ENCODE measurements around the gene LIN28A.
A peak's percentile ranks its signal among the peaks of the same experiment; 100 is the strongest.
"Not testable (repeated sequence)": the region's sequence is repeated elsewhere in the genome, so short reads cannot be mapped to it uniquely, and the experiment has no call there.

The LIN28A gene, protein sequence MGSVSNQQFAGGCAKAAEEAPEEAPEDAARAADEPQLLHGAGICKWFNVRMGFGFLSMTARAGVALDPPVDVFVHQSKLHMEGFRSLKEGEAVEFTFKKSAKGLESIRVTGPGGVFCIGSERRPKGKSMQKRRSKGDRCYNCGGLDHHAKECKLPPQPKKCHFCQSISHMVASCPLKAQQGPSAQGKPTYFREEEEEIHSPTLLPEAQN

DNA sequence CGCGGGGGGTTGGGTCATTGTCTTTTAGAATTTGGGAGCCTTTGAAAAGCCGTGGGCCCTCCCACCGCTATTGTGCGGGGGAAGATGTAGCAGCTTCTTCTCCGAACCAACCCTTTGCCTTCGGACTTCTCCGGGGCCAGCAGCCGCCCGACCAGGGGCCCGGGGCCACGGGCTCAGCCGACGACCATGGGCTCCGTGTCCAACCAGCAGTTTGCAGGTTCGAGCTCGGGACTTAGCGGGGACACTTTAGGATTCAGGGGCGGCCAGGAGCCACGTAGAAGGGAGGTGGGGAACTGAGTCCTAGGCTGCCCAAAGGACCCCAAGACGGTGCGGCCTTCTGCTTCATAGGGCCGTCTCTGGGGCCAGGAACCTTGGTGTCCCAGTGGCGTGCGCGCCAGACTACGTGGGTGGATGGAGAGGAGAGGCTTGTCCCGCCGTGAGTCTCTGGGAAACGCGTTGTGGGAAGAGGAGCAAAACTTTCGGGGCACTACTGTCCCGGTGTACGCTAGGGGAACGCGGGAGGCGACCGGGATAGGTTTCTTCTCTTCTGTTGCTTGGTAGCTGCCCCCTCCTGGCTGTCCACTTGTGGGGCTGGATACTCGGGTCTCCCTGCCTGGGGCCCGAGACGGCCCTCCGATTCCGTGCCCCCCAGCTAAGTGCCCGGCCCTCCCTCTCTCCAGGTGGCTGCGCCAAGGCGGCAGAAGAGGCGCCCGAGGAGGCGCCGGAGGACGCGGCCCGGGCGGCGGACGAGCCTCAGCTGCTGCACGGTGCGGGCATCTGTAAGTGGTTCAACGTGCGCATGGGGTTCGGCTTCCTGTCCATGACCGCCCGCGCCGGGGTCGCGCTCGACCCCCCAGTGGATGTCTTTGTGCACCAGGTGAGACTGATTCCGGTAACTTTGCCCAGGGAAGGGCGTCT lies at the start of gene LIN28A:
Gene LIN28A (plus strand): TSS at position 112 of the 918 bp plus-strand sequence. CDS start 75 bp downstream, at position 187.
- no peak for DNase-seq

DNA sequence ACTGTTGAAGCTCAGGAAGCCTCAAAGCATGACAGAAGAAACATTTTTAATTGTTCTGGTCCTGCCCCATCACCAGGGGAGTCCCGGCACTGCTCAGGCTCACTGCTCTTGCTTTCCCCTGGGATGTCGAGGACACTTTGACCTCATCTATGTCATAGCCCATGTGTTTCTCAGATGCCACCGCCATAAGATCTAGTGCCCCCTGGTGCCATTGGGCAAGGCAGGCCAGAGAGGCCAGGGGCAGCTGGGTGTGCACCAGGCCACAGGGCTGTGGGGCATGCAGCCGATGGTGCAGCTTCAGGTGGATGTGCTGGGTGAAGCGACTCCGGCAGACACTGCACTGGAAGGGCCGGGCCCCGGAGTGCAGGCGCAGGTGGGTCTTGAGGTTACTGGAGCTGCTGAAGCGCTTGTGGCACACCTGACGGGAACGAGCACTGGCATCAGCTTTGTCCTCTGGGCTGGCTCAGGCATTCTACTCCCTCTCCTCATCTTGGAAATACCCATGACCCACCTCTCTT lies 49.0 kb upstream of the LIN28A start:
- DNase-seq = no peak

DNA sequence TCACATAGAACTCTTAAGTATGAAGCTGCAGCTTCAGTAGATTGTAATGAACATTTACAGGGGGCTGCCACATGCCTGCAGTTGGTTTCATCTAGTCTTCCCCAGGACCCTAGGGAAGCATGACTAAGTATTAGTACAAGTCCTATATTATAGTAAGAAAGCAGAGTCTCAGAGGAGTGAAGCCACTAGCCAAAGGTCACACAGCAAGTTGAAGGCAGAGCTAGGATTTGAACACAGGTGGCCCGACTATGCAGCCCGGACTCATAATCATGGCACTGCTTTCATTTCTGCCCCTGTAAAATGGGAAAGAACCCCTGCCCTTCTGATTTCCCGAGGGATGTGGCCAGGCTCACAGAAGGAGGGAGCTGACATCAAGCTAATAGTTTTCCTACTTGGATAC lies 48.3 kb upstream of the LIN28A start:
- no peak for DNase-seq

DNA sequence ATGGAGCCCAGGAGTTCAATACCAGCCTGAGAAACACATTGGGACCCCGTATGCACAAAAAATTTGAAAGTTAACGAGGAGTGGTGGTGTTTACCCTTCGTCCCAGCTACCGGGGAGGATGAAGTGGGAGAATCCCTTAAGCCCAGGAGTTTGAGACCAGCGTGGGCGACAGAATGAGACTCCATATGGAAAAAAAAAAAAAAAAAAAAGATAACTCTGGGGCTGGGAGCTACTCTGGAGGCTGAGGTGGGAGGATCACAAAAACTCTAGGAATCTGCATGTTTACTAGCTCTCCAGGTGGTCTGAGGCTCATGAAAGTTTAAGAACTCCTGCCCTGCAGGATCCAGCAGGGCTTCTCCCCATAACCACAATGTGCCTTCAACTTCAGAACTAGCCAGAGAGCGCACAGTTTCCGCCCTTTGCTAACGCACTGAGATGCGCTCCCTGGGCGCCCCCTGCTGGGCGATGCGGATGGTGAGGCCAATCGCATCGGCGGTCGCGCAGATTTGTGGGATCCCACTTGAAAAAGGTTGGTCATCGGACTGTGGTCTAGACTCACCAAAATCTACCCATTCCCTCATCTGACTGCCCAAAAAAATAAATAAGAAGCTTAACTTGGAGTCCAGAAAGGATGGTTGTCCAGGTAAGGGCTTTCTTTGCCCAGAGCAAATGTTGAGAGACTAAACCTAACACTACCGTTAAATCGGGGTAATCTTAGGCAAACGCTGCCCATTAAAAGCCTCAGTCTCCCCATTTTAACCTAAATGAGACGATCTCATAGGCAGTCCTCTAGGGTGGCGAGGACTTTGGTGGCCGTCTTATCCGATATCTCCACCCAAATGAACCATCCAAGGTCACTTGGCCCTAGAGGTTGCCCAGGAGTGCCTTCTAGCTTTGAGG lies 46.8 kb upstream of the LIN28A start:
- peak in 1 of 2 experiments; percentile 12 for DNase-seq

DNA sequence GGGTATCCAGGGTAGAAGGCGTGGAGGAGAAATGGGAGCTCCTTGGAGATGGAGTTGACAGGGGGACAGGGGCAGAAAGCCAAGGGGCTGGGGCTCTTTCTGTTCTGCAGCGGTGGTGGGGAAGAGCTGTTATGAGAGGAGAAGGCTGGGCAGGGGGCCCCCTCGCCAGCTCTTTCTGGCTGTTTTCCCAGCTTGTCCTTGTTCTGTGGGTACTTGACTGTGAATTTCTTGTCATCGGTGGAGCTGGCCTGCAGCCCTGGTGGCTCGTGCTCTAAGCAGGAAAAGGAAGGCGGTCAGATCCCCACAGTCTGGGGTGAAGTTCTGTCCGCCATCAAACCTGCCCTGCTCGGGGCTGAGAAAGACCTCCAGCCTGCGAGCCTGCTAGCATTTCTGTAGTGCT lies 45.7 kb upstream of the LIN28A start:
- no peak for DNase-seq

DNA sequence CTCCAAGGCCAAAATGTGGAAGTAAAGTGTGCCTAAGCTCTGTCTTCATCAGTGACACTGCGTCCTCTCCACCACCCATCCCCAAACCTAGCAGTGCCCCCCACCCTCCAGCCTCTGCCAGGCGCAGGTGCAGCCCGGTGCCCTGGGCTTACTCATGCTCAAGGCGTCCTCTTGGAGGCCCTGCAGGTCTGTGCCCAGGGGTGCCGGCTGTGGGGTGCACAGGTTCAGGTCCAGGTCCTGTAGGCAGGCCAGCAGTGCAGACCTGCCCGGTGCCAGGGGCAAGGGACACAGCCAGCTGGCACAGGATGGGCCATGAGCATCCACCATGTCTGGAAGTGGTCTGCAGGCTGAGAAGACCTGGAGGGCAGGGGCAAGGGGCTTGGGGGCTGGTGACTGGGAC lies 43.2 kb upstream of the LIN28A start:
- no peak for DNase-seq

DNA sequence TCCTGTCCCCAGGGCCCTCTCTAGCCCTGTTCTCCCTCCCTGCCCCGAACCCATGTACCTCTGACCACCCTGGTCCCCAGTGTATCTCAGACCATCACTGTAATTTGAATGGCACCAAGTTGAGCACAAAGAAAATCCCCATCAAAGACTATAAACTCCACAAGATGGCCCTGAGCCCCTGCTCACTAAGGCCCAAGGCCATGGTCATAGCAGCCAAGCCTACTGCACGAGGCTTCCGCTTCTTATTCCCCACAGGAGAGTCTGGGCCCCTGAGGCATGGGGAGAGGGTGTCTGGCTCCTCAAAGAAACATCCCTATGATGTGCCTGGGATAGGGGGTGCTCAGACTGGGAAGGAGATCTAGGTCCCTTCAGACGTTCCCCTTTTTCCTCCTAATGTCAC lies 42.6 kb upstream of the LIN28A start:
- no peak for DNase-seq

DNA sequence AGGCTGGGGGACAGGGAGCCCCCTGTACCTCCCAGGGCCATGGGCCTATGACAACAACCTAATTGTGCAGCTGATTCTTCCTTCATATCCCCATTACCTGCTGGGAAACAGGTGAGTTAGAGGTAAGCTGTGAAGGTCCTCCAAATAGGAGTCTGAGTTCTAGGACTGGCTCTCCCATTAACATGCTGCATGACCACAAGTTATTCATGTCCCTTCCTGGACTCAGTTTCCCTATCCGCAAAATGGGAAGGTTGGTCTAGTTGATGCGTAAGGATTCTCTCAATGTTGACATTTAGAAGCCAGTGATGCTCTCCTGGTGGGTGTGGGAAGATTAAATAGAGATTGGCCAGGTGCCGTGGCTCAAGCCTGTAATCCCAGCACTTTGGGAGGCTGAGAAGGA lies 42.1 kb upstream of the LIN28A start:
- no peak for DNase-seq

DNA sequence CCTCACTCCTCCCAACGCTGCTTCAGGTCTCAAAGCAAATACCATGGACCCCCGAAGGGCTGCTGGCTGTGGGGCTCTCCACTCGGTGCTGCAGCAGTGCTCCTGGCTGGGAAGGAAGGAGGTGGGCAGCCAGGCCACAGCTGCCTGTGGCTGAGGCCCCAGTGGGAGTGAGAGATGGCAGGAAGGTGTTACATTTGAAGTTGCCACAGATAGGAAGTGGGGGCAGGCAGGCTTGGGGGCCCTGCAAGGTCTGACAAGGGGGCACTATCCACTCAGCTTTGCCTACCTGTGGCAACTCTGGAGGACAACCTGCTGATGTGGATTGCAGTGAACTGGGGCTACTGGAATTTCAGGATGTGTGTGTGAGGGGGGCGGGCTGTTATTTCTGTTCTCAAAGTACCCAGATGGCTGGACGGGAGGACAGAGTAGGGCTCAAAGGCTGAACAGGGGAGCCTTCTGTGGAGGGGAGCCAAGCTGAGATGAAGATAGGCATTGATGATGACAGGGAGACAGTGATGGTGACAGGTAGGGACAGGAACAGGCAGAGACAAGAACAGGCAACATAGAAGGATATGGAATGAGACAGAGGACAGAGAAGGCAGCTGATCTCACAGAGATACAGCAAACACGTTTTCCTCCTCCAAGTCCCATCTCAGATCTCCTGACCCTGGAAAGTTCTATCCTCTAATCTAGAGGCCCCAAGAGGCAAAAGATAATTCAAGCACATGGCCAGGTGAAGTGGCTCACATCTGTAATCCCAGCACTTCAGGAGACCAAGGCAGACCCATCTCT lies 39.8 kb upstream of the LIN28A start:
- DNase-seq = no peak

DNA sequence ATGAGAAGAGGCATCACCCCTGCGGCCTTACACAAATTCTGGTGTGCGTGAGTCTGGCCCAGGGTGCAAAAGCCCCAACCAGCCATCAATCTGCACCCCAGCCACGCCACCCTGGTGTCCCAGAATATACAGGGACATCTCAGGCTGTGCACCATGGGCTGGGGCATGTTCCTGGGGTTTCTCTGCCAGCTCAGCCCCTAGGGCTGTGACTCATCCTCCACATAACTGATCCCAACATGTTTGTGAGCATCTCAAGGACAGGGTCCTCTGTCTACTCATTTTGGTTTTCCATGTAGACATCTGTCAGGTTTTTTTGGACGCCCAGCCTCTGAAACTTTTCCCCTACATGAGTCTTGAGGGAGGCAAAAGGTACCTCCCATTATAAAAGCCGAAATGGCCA lies 38.6 kb upstream of the LIN28A start:
- DNase-seq = no peak

DNA sequence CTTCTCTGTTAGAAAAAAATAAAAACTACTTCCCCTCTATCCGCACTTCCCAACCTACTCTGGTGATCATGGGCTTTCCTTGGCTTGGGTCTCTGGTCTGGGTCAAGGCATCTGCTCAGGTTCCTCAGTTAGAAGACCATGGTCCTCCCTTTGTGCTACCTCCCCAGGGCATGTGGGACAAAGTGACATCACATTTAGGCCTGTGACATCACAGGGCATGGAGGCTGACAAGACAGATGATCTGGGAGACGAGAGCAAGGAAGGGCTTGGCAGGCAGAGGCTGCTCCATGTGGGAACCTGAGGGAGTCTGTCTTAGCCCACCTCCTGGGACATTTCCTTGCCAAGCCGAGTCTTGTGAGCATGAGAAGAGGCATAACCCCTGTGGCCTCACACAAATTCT lies 38.0 kb upstream of the LIN28A start, which contains the start of gene ZNF683:
Gene ZNF683 (minus strand): TSS at position 140 of the 400 bp plus-strand sequence. CDS start 4,179 bp downstream, outside the sequence.
- not testable (repeated sequence) for DNase-seq

DNA sequence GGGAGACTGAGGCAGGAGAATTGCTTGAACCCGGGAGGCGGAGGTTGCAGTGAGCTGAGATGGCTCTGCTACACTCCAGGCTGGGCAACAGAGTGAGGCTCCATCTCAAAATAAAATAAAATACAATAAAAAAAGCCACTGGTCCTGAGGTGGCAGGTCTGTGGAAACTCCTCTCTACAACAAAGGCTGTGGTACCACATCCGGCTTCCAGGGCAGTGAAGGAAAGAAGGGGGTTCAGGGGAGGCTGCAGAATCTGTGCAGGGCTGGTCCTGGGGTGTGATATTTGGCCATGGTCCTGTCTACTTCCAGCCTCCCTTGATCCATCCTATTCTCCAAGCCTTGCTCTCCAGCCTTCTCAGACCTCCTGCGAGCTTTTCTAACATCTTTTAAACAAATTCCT lies 37.3 kb upstream of the LIN28A start:
- DNase-seq = no peak

DNA sequence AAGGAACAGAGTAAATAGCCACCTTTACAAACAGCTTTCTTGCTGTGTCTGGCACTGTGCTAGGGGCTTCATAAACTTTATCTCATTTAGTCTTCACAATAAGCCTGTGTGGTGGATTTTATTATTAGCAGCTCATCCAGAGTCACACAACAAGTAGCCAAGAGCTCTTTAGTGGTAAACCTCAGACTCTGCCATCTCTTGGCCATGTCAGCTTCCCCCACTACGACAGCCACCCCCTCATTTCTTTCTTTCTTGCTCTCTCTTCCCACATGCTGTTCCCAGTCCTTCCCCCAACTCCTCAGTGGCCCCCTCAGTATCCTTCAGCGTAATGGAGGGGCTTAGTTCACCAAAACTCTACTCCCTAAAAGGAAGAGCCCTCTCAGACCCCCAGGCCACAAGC lies 36.8 kb upstream of the LIN28A start:
- DNase-seq = no peak

DNA sequence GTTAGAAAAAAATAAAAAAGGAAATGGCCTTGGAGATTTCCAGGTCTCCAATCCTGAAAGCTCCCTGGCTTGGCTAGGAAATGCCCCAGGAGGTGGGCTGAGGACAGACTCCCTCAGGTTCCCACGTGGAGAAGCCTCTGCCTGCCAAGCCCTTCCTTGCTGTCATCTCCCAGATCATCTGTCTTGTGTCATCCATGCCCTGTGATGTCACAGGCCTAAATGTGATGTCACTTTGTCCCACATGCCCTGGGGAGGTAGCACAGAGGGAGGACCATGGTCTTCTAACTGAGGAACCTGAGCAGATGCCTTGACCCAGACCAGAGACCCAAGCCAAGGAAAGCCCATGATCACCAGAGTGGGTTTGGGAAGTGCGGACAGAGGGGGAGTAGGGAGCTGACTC lies 36.3 kb upstream of the LIN28A start:
- DNase-seq = not testable (repeated sequence)

DNA sequence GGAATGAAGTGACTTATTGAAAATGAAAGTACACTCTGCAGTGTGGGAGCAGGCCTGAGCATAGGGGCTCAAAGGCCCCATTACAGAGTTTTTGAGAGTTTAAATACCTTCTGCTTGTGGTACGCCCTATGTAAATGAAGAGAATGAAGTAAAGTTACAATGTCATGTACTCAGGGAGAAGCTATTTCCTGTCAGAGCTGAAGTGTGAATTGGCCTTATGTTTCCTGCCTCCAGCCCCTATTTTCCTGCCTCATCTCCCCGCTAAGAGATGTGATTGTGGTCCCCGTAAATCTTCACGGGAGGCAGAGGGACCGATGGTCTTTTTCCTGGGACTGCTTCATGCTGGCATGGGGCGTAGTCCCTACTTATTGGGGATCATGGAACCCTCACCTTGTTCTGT lies 35.5 kb upstream of the LIN28A start:
- no peak for DNase-seq

DNA sequence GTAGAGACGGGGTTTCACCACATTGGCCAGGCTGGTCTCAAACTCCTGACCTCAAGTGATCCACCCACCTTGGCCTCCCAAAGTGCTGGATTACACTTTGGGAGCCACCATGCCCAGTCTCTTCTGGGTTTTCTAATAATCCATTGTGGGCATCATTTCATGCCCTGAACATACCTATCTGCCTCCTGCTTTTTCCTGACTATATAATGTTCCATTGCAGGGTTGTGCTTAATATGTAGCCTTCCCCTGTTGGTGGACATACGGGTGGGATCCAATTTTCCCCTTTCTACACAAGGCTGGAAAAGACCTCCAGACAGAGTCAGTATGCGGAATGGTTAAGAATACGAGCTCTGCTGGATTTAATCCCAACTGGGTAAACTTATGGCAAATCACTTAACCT lies 34.6 kb upstream of the LIN28A start:
- DNase-seq = no peak

DNA sequence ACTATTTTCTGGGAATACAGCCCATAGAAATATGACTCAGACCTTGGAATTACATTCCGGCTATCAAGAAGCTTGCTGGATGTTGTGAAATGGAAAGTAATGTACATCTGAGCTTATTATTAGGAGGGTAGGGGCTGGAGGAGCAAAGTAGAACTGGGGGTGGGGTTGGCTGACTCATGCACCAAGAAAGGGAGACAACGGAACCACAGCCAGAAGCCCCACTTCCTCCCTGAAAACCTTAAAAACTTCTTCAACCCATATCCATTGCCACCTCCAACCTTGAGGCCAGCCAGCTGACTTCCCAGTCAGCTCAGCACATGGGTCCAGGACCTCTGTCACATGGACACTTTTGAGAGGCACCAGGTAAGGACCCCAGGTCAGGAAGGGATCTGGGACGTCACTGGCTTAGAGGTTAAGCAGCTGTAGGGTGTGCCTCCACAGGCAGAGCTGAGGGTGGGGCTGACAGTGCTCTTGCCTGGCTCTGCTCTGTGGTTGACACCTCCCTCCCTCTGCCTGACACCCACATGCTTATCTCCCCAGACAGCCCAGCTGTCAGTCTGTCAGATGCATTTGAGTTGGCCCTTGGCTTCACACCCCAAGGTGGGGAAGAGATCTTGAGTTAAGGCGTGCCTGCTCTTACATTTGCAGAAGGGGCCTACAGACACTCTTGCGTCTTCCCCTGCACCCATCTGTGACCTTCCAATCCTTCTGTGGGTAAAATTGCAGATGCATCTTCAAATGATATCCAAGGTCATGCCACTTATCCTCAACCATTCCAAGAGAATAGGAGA lies 32.3 kb upstream of the LIN28A start:
- peak; percentile 21 to 69 for DNase-seq

DNA sequence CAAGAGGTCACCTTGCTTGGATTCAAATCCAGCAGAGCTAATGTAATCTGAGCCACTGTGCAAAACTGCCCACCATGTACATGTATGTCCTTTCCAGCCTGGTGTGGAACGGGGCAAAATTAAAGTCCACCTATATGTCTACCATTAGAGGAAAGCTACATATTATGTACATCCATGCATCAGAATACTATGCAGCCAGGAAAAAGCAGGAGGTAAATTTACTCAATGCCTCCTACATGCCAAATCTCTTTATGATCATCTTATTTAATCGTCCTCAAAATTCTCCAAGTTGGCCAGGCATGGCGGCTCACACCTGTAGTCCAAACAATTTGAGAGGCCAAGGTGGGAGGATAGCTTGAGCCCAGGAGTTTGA lies 31.8 kb upstream of the LIN28A start:
- DNase-seq = no peak

DNA sequence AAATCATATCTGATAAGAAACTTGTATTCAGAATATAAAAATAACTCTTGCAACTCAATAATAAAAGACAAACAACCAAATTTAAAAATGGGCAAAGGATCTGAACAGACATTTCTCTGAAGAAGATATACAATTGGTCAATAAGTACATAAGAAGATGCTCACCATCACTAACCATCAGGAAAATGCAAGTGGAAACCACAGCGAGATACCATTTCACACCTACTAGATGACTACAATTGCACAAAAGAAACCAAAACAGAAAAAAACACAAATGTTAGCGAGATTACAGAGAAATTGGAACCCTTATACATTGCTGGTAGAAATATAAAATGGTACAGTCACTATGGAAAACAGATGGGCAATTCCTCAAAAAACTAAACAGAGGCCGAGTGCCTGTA lies 26.5 kb upstream of the LIN28A start:
- DNase-seq = no peak

DNA sequence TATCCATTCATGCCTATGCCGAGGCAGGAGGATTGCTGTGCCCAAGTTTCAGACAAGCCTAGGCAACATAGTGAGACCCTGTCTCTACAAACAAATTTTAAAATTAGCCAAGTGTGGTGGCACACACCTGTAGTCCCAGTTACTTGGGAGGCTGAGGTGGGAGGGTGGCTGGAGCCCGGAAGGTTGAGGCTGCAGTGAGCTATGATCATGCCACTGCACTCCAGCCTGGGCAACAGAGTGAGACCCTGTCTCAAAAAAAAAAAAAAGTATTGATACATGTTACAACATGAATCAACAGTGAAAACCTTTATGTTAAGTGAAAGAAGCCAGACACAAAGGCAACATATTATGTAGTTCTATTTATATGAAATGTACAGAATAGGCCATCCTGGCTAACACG lies 25.6 kb upstream of the LIN28A start:
- not testable (repeated sequence) for DNase-seq

DNA sequence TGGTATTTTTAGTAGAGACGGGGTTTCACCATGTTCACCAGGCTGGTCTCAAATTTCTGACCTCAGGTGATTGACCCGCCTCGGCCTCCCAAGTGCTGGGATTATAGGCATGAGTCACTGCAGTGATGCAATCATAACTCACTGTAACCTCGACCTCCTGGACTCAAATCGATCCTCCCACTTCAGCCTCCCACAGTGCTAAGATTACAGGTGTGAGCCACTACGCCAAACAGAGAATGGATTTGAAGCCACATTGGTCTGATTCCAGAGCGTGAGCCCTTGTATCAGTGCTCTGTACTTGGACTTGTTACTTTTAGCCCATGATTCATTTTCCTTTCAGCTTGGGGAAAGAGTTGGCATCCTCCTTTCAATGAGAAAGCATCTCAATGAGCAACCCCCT lies 23.2 kb upstream of the LIN28A start:
- no peak for DNase-seq
